CD14-positive monocyte (primary cell): ENCODE data around the gene NIP7. TPM values are rescaled to one million over a fixed set of nuclear protein-coding genes. Genes with fewer than 3 reads are reported as not detected.
"Not testable (repeated sequence)": the region's sequence is repeated elsewhere in the genome, so short reads cannot be mapped to it uniquely, and the experiment has no call there.

Experiments
- DNase-seq, 3 donors: peaks; one replicate each; pipeline ENCODE4 v3.0.0-alpha.2; 2011 to 2022
- H2AFZ ChIP-seq: 2 replicates; pipeline ENCODE4 v1.6.0; 2012; ENCODE audit warnings: mild to moderate bottlenecking, low read depth, low read length, inconsistent platforms; ENCODE audit not compliant: insufficient read depth, poor library complexity, severe bottlenecking
- H3K27ac ChIP-seq, 2 donors: 1 replicate in 1 of 2; 2 replicates in 1 of 2; pipeline ENCODE4 v1.5.1; 2012 to 2013; ENCODE audit warnings: low read length in 2 of 2, control low read depth in 1 of 2, inconsistent platforms in 1 of 2, low read depth in 1 of 2, mild to moderate bottlenecking in 1 of 2
- H3K27me3 ChIP-seq, 2 donors: one replicate each; pipeline versions ENCODE4 v1.6.0 to v1.6.1; 2011 to 2013; ENCODE audit warnings: low read length in 2 of 2; ENCODE audit not compliant: control insufficient read depth in 2 of 2, insufficient read depth in 2 of 2
- H3K36me3 ChIP-seq, 2 donors: replicated peaks in 1 of 2; 1 replicate in 1 of 2; 2 replicates in 1 of 2; pipeline versions ENCODE4 v1.5.1 to v1.6.1; 2012 to 2013; ENCODE audit warnings: low read length in 2 of 2, control low read depth in 1 of 2, inconsistent platforms in 1 of 2, mild to moderate bottlenecking in 1 of 2; ENCODE audit not compliant: insufficient read depth in 2 of 2, control insufficient read depth in 1 of 2
- H3K4me1 ChIP-seq, 2 donors: 1 replicate in 1 of 2; 2 replicates in 1 of 2; pipeline versions ENCODE4 v1.5.1 to v1.6.1; 2012 to 2013; ENCODE audit warnings: low read length in 2 of 2, control low read depth in 1 of 2, inconsistent platforms in 1 of 2, mild to moderate bottlenecking in 1 of 2, moderate library complexity in 1 of 2; ENCODE audit not compliant: insufficient read depth in 2 of 2, control insufficient read depth in 1 of 2
- H3K4me2 ChIP-seq: replicated peaks from 2 replicates; pipeline ENCODE3; 2012; ENCODE audit warnings: low read length, moderate library complexity, mild to moderate bottlenecking; ENCODE audit not compliant: poor library complexity, severe bottlenecking; ENCODE audit errors: extremely low read depth
- H3K4me3 ChIP-seq, 3 experiments: fragments of 200-600 bp in 1 of 3; sonication (generic) in 1 of 3; replicated peaks in 1 of 3; 1 replicate in 2 of 3; 2 replicates in 1 of 3; pipeline ENCODE4 v1.5.1; 2011 to 2013; ENCODE audit warnings: low read length in 3 of 3, mild to moderate bottlenecking in 3 of 3, control low read depth in 2 of 3, low read depth in 2 of 3, inconsistent platforms in 1 of 3, moderate library complexity in 1 of 3
- H3K79me2 ChIP-seq: 2 replicates; pipeline ENCODE4 v1.6.0; 2012; ENCODE audit warnings: mild to moderate bottlenecking, control low read depth, inconsistent platforms, low read length, moderate library complexity; ENCODE audit not compliant: insufficient read depth
- H3K9ac ChIP-seq: 2 replicates; pipeline ENCODE4 v1.6.0; 2017; ENCODE audit warnings: low read length, mild to moderate bottlenecking; ENCODE audit not compliant: insufficient read depth, poor library complexity, severe bottlenecking
- H3K9me3 ChIP-seq, 2 donors: replicated peaks in 1 of 2; 1 replicate in 1 of 2; 2 replicates in 1 of 2; pipeline versions ENCODE4 v1.5.1 to v1.6.1; 2012 to 2013; ENCODE audit warnings: low read length in 2 of 2, control low read depth in 1 of 2; ENCODE audit not compliant: control insufficient read depth in 1 of 2, insufficient read depth in 1 of 2
- H4K20me1 ChIP-seq: 2 replicates; pipeline ENCODE4 v1.6.0; 2012; ENCODE audit warnings: mild to moderate bottlenecking, low read length, control low read depth, moderate library complexity; ENCODE audit not compliant: insufficient read depth
- H3K27ac Mint-ChIP-seq, 7 donors: one replicate each; pipeline ENCODE4 v1.8.0; 2020; ENCODE audit warnings: mild to moderate bottlenecking in 7 of 7, mixed read lengths in 7 of 7, moderate library complexity in 6 of 7, inconsistent platforms in 2 of 7
- H3K27me3 Mint-ChIP-seq, 3 donors: one replicate each; pipeline ENCODE4 v1.8.0; 2021 to 2022; ENCODE audit warnings: low read depth in 3 of 3, mild to moderate bottlenecking in 3 of 3, mixed read lengths in 3 of 3, moderate library complexity in 3 of 3, inconsistent platforms in 1 of 3
- H3K36me3 Mint-ChIP-seq, 2 donors: one replicate each; pipeline ENCODE4 v1.8.0; 2020; ENCODE audit warnings: mixed read lengths in 2 of 2, inconsistent platforms in 1 of 2, mild to moderate bottlenecking in 1 of 2
- H3K4me1 Mint-ChIP-seq: one replicate; pipeline ENCODE4 v1.8.0; 2020; ENCODE audit warnings: mild to moderate bottlenecking, mixed read lengths
- H3K4me3 Mint-ChIP-seq, 2 donors: one replicate each; pipeline ENCODE4 v1.8.0; 2020; ENCODE audit warnings: mild to moderate bottlenecking in 2 of 2, mixed read lengths in 2 of 2, moderate library complexity in 1 of 2
- H3K9me3 Mint-ChIP-seq, 7 donors: one replicate each; pipeline ENCODE4 v1.8.0; 2020 to 2022; ENCODE audit warnings: mixed read lengths in 7 of 7, mild to moderate bottlenecking in 6 of 7, moderate library complexity in 6 of 7, inconsistent platforms in 2 of 7
- CTCF ChIP-seq: fragments of 200-600 bp; IDR thresholded peaks from one replicate; pipeline ENCODE4 v1.8.0; 2022; ENCODE audit warnings: antibody characterized with exemption, mild to moderate bottlenecking
- WGBS: methylation state at CpG from one replicate; pipeline ENCODE4 v1.1.5; 2013; ENCODE audit warnings: missing lambda C conversion rate; ENCODE audit not compliant: insufficient coverage; 5-methylcytosine and 5-hydroxymethylcytosine counted together
- intact Hi-C, 2 donors: fragments of 100-400 bp; cut with micrococcal nuclease; formaldehyde crosslinking; loops; one replicate each; pipeline versions ENCODE4 v1.15.0 to v1.15.1; 2023
- polyA minus RNA-seq: library from RNA; depleted of rRNA, polyadenylated mRNA; stranded (reverse); fragments of >200 nt; gene quantifications from 2 replicates; pipeline ENCODE4 v1.2.3, GENCODE V29; 2012
- polyA plus RNA-seq, 3 donors: library from polyadenylated mRNA; depleted of rRNA in 1 of 3; unstranded in 2 of 3; stranded (reverse) in 1 of 3; fragments of 300-500 nt in 2 of 3; fragments of >200 nt in 1 of 3; fragmentation: Illumina TruSeq in 2 of 3; gene quantifications; 1 replicate in 2 of 3; 2 replicates in 1 of 3; pipeline ENCODE4 v1.2.3, GENCODE V29; 2012 to 2021
- total RNA-seq, 12 experiments: library from RNA in 1 of 12; stranded (reverse) in 1 of 12; fragments of 120-200 nt in 1 of 12; gene quantifications; one replicate each; pipeline ENCODE4 v1.2.4 and lab custom pipeline; 2013 to 2026; ENCODE audit warnings: mixed read lengths in 6 of 12, inconsistent platforms in 1 of 12

Gene NIP7
- 11.0 TPM for total RNA-seq (2013)
- polyA plus RNA-seq (10 to 100 TPM in 2 of 3 donors, 1 to 10 TPM in 1; 3.0 to 16.4 (median 14.2) TPM), polyA minus RNA-seq (3.9 and 4.6 TPM in 2 replicates), total RNA-seq (lab: John Stamatoyannopoulos, UW) (7.7 to 17.6 (median 13.3) reads per million in 11 experiments)

GRCh38 chr16:69339289-69340094, at the start of gene NIP7, which contains the start of gene COG8:
NIP7 (plus strand) TSS chr16:69339772; CDS start chr16:69339830, 58 bp downstream.
COG8 (minus strand) TSS chr16:69339564; CDS start chr16:69339552, 12 bp downstream.
- peak within 1 kb of the TSS; percentile 78 to 87 for H3K27ac ChIP-seq
- H3K4me2 ChIP-seq, result peak within 1 kb of the TSS; percentile 93
- Mint-ChIP-seq H3K4me3 (peak within 1 kb of the TSS; percentile 99 to 100), H3K27ac (peak within 1 kb of the TSS; percentile 93 to 99 (median 96)), H3K9me3 (no peaks in the 10 kb centered on the region), H3K4me1 (peaks cover 25% of the 10 kb centered on the region), H3K36me3 (peaks cover 44 to 49% of the 10 kb centered on the region in 2 donors), H3K27me3 (peaks cover 0 to 3% (median 0%) of the 10 kb centered on the region in 3 donors)
- H3K79me2 ChIP-seq, result peaks cover 42% of the 10 kb centered on the region
- peaks cover 20 to 33% of the 10 kb centered on the region in 2 donors for H3K4me1 ChIP-seq
- H2AFZ ChIP-seq, result peak within 1 kb of the TSS; percentile 89
- intact Hi-C loops, result loop anchor here (5.0 kb wide), 2 partner anchors 43 to 48 kb away; partner anchors contain the start of gene TERF2 (in 1 of the 2)
- TF ChIP-seq CTCF, result peak; percentile 88
- no peaks in the 10 kb centered on the region for H3K9me3 ChIP-seq
- H3K36me3 ChIP-seq, result peaks cover 32 to 55% of the 10 kb centered on the region in 2 donors
- peak; percentile 93 to 96 (median 94) for DNase-seq
- peak within 1 kb of the TSS; percentile 80 to 93 (median 88) for H3K4me3 ChIP-seq
- WGBS, result under 1% methylated on average over 72 of the region's 77 CpGs
- H4K20me1 ChIP-seq, result no peaks in the 10 kb centered on the region
- H3K27me3 ChIP-seq, result no peaks in the 10 kb centered on the region
- H3K9ac ChIP-seq, result peak within 1 kb of the TSS; percentile 84

GRCh38 chr16:69291657-69292056, 47.9 kb upstream of the NIP7 start:
- H3K27me3 Mint-ChIP-seq, H3K9me3 Mint-ChIP-seq, H3K36me3 ChIP-seq, H3K4me3 ChIP-seq, H3K27me3 ChIP-seq, DNase-seq, intact Hi-C loops, H4K20me1 ChIP-seq, H3K36me3 Mint-ChIP-seq, H2AFZ ChIP-seq, H3K9me3 ChIP-seq, H3K4me1 ChIP-seq, H3K79me2 ChIP-seq, H3K27ac Mint-ChIP-seq, H3K4me2 ChIP-seq, H3K4me1 Mint-ChIP-seq, H3K27ac ChIP-seq, H3K4me3 Mint-ChIP-seq, H3K9ac ChIP-seq: not testable (repeated sequence)
- WGBS, result 100% methylated on average over 5 of the region's 9 CpGs
